Suprapubic skin (tissue), 4 donors: Measurements from ENCODE around the gene MUC5AC. TPM values are rescaled to one million over a fixed set of nuclear protein-coding genes. Genes with fewer than 3 reads are reported as not detected.

ENCODE experiments used
- DNase-seq, 2 donors: peaks; one replicate each; pipeline ENCODE4 v3.0.0-alpha.2; 2019; ENCODE audit warnings: low spot score in 2 of 2
- H3K27ac ChIP-seq: fragments of 200-600 bp; sonication (generic); one replicate; pipeline ENCODE4 v1.5.1; 2019
- H3K27me3 ChIP-seq: fragments of 200-600 bp; sonication (generic); one replicate; pipeline ENCODE4 v1.5.1; 2019
- H3K36me3 ChIP-seq: fragments of 200-600 bp; sonication (generic); one replicate; pipeline ENCODE4 v1.5.1; 2019
- H3K4me1 ChIP-seq: fragments of 200-600 bp; sonication (generic); one replicate; pipeline ENCODE4 v1.5.1; 2019
- H3K4me3 ChIP-seq: fragments of 200-600 bp; sonication (generic); one replicate; pipeline ENCODE4 v1.5.1; 2019; ENCODE audit warnings: mild to moderate bottlenecking
- H3K9me3 ChIP-seq: fragments of 200-600 bp; sonication (generic); one replicate; pipeline ENCODE4 v1.5.1; 2019
- CTCF ChIP-seq, 2 donors: fragments of 200-600 bp in 1 of 2; fragments of 450-650 bp in 1 of 2; sonication (generic) in 1 of 2; IDR thresholded peaks; one replicate each; pipeline ENCODE4 v1.5.1; 2016 to 2019; ENCODE audit warnings: antibody characterized with exemption in 2 of 2, mild to moderate bottlenecking in 1 of 2, moderate library complexity in 1 of 2
- EP300 ChIP-seq: sonication (generic); formaldehyde crosslinking; IDR thresholded peaks from one replicate; pipeline ENCODE4 v1.6.1; 2017; ENCODE audit warnings: antibody characterized with exemption
- POLR2A ChIP-seq, 2 donors: fragments of 450-650 bp; IDR thresholded peaks; one replicate each; pipeline ENCODE4 v1.6.1; 2017; ENCODE audit warnings: antibody characterized with exemption in 2 of 2, mild to moderate bottlenecking in 2 of 2, moderate library complexity in 2 of 2
- POLR2AphosphoS5 ChIP-seq, 3 donors: sonication (generic); formaldehyde crosslinking; IDR thresholded peaks; one replicate each; pipeline ENCODE4 v1.6.1; 2017; ENCODE audit warnings: antibody characterized with exemption in 3 of 3
- WGBS: methylation state at CpG from one replicate; pipeline ENCODE4 v1.1.5; 2018; 5-methylcytosine and 5-hydroxymethylcytosine counted together
- total RNA-seq, 4 donors: library from RNA; depleted of rRNA; stranded (reverse); fragments of >200 nt; gene quantifications; one replicate each; pipeline ENCODE4 v1.1.0, GENCODE V29; 2016

MUC5AC gene
- total RNA-seq, 4 donors from 2014 or later = not detected

- H3K4me3 ChIP-seq = no peak overlapping the region
- no peaks in the 10 kb centered on the region for H3K9me3 ChIP-seq
- DNase-seq = peak; percentile 63 to 80
- no peak overlapping the region for H3K27ac ChIP-seq
- peaks cover 8% of the 10 kb centered on the region for H3K4me1 ChIP-seq
- 42% methylated on average over 16 of the region's 48 CpGs for WGBS
- no peaks in the 10 kb centered on the region for H3K36me3 ChIP-seq
- TF ChIP-seq POLR2A (IDR thresholded peaks at IDR 0.05) (no peak), CTCF (IDR thresholded peaks at IDR 0.05) (no peak), EP300 (no peak), POLR2AphosphoS5 (IDR thresholded peaks at IDR 0.05) (no peak)
- H3K27me3 ChIP-seq = peaks cover 66% of the 10 kb centered on the region
Observed at GRCh38 chr11:1219834-1220815, 62.4 kb downstream of the MUC5AC start.

GRCh38 chr11:1220941-1221721, 63.4 kb downstream of the MUC5AC start:
- no peaks in the 10 kb centered on the region for H3K36me3 ChIP-seq
- H3K4me3 ChIP-seq = no peak overlapping the region
- WGBS = 60% methylated on average over 23 of the region's 28 CpGs
- peaks cover 76% of the 10 kb centered on the region for H3K27me3 ChIP-seq
- H3K4me1 ChIP-seq = peaks cover 8% of the 10 kb centered on the region
- H3K9me3 ChIP-seq = no peaks in the 10 kb centered on the region
- peak; percentile 36 to 61 for DNase-seq
- TF ChIP-seq EP300 (no peak), POLR2A (IDR thresholded peaks at IDR 0.05) (no peak), POLR2AphosphoS5 (IDR thresholded peaks at IDR 0.05) (no peak), CTCF (IDR thresholded peaks at IDR 0.05) (no peak)
- no peak overlapping the region for H3K27ac ChIP-seq

- Histone ChIP-seq H3K4me3 (no peak overlapping the region), H3K4me1 (peaks cover 8% of the 10 kb centered on the region), H3K36me3 (no peaks in the 10 kb centered on the region), H3K27me3 (peaks cover 84% of the 10 kb centered on the region), H3K27ac (no peak overlapping the region), H3K9me3 (no peaks in the 10 kb centered on the region)
- WGBS = 90% methylated on average over 15 of the region's 23 CpGs
- no peak for TF ChIP-seq POLR2AphosphoS5 (IDR thresholded peaks at IDR 0.05)
- no peak for TF ChIP-seq CTCF (IDR thresholded peaks at IDR 0.05)
- no peak for TF ChIP-seq POLR2A (IDR thresholded peaks at IDR 0.05)
- no peak for TF ChIP-seq EP300
- peak; percentile 52 to 59 for DNase-seq
Observed at GRCh38 chr11:1221848-1222311, 64.1 kb downstream of the MUC5AC start.

GRCh38 chr11:1222491-1223345, 65.0 kb downstream of the MUC5AC start, which contains the start of gene MUC5B:
MUC5B (plus strand) TSS chr11:1223066; CDS start chr11:1223124, 58 bp downstream.
- H3K36me3 ChIP-seq = no peaks in the 10 kb centered on the region
- peaks cover 8% of the 10 kb centered on the region for H3K4me1 ChIP-seq
- TF ChIP-seq EP300 (no peak), POLR2A (IDR thresholded peaks at IDR 0.05) (no peak), CTCF (IDR thresholded peaks at IDR 0.05) (no peak), POLR2AphosphoS5 (IDR thresholded peaks at IDR 0.05) (no peak)
- no peak within 1 kb of the TSS for H3K27ac ChIP-seq
- whole genome bisulfite sequencing = 82% methylated on average over 3 of the region's 36 CpGs
- peak; percentile 52 to 72 for DNase-seq
- no peak within 1 kb of the TSS for H3K4me3 ChIP-seq
- no peaks in the 10 kb centered on the region for H3K9me3 ChIP-seq
- peaks cover 92% of the 10 kb centered on the region for H3K27me3 ChIP-seq
